Spleen (tissue), 7 donors: Measurements from ENCODE around the gene ZDHHC3.

Source experiments
- CTCF ChIP-seq, 11 experiments: fragments of 200-600 bp in 7 of 11; fragments of 450-650 bp in 4 of 11; sonication (generic) in 4 of 11; IDR thresholded peaks in 8 of 11; conservative IDR thresholded peaks in 3 of 11; 1 replicate in 7 of 11; 2 replicates in 4 of 11; pipeline versions ENCODE4 v1.4.0 to v1.8.0; 2016 to 2021; ENCODE audit warnings: antibody characterized with exemption in 11 of 11, inconsistent platforms in 4 of 11, mild to moderate bottlenecking in 1 of 11
- POLR2A ChIP-seq, 3 donors: fragments of 450-650 bp; IDR thresholded peaks; one replicate each; pipeline ENCODE4 v1.5.1; 2017; ENCODE audit warnings: antibody characterized with exemption in 3 of 3, mild to moderate bottlenecking in 1 of 3
- donor health status: DM: no; HTN: no; CAD: no; lungs with moderate emphysema.
- donor health status: DM: no; HTN: no; CAD: no.
- donor health status: DM: no; HTN: no; CAD: no.

- TF ChIP-seq CTCF (IDR thresholded peaks at IDR 0.05 in 8 of 11, conservative IDR thresholded peaks at IDR 0.05 in 3 of 11): no peak
- no peak for TF ChIP-seq POLR2A (IDR thresholded peaks at IDR 0.05)
These were observed 82.9 kb downstream of the ZDHHC3 start for GRCh38 chr3:44893097-44893496.
